B cell (primary cell): ENCODE results near the gene HERPUD1. TPM values are rescaled to one million over a fixed set of nuclear protein-coding genes. Genes with fewer than 3 reads are reported as not detected.

ENCODE experiments used
- ATAC-seq: fragments of 200-7000 bp; cut with Tn5 transposase; one replicate; pipeline ENCODE4 v1.10.0; 2021; ENCODE audit warnings: low read depth, mild to moderate bottlenecking, moderate number of reproducible peaks, moderate library complexity
- CTCF ChIA-PET: fragments of 350-600 bp; sonication (Branson Sonifier 250); formaldehyde crosslinking; loops from one replicate; lab custom pipeline; 2021; ENCODE audit warnings: antibody characterized with exemption, inconsistent platforms; lab: Charles Lee
- POLR2A ChIA-PET: fragments of 350-600 bp; sonication (Branson Sonifier 250); formaldehyde crosslinking; loops from one replicate; lab custom pipeline; 2021; ENCODE audit warnings: antibody characterized with exemption; lab: Charles Lee
- DNase-seq: peaks from one replicate; pipeline ENCODE4 v3.0.0; 2013
- H2AFZ ChIP-seq: 2 replicates; pipeline ENCODE4 v1.6.1; 2012; ENCODE audit warnings: mild to moderate bottlenecking, low read depth, low read length; ENCODE audit not compliant: insufficient read depth, poor library complexity, severe bottlenecking
- H3K27ac ChIP-seq, 2 donors: 1 replicate in 1 of 2; 2 replicates in 1 of 2; pipeline ENCODE4 v1.5.1; 2012 to 2013; ENCODE audit warnings: low read length in 2 of 2, mild to moderate bottlenecking in 2 of 2, moderate library complexity in 1 of 2
- H3K27me3 ChIP-seq, 4 experiments: fragments of 200-600 bp in 1 of 4; sonication (generic) in 1 of 4; replicated peaks in 1 of 4; 1 replicate in 2 of 4; 2 replicates in 2 of 4; pipeline versions ENCODE4 v1.6.1 to v1.7.0; 2013 to 2016; ENCODE audit warnings: low read length in 3 of 4, mild to moderate bottlenecking in 2 of 4, mixed read lengths in 1 of 4, moderate library complexity in 1 of 4; ENCODE audit not compliant: insufficient read depth in 4 of 4, control insufficient read depth in 3 of 4; ENCODE audit errors: control extremely low read depth in 1 of 4
- H3K36me3 ChIP-seq, 2 experiments: replicated peaks in 1 of 2; 1 replicate in 1 of 2; 2 replicates in 1 of 2; pipeline versions ENCODE4 v1.6.1 to v1.7.1; 2013; ENCODE audit warnings: low read length in 1 of 2; ENCODE audit not compliant: insufficient read depth in 2 of 2, control insufficient read depth in 1 of 2; ENCODE audit errors: control extremely low read depth in 1 of 2, extremely low read depth in 1 of 2
- H3K4me1 ChIP-seq, 2 donors: fragments of 200-600 bp in 1 of 2; sonication (generic) in 1 of 2; 1 replicate in 1 of 2; 2 replicates in 1 of 2; pipeline versions ENCODE4 v1.5.1 to v1.6.1; 2013 to 2017; ENCODE audit warnings: low read length in 2 of 2; ENCODE audit not compliant: control insufficient read depth in 2 of 2, insufficient read depth in 2 of 2
- H3K4me2 ChIP-seq: replicated peaks from 2 replicates; pipeline ENCODE3; 2012; ENCODE audit warnings: mild to moderate bottlenecking, low read depth, low read length; ENCODE audit not compliant: poor library complexity, severe bottlenecking
- H3K4me3 ChIP-seq, 5 experiments: fragments of 200-600 bp in 1 of 5; sonication (generic) in 1 of 5; 1 replicate in 3 of 5; 2 replicates in 2 of 5; pipeline versions ENCODE4 v1.5.1 to v1.7.0; 2011 to 2016; ENCODE audit warnings: low read length in 4 of 5, mild to moderate bottlenecking in 4 of 5, low read depth in 2 of 5, control low read depth in 1 of 5, moderate library complexity in 1 of 5; ENCODE audit not compliant: insufficient read depth in 1 of 5; ENCODE audit errors: control extremely low read depth in 1 of 5, extremely low read depth in 1 of 5
- H3K79me2 ChIP-seq: fragments of 200-600 bp; sonication (generic); one replicate; pipeline ENCODE4 v1.6.0; 2016; ENCODE audit warnings: low read length; ENCODE audit not compliant: control insufficient read depth, insufficient read depth
- H3K9ac ChIP-seq: fragments of 200-600 bp; sonication (generic); 2 replicates; pipeline ENCODE4 v1.6.1; 2017; ENCODE audit warnings: mild to moderate bottlenecking, low read length, moderate library complexity
- H3K9me3 ChIP-seq, 3 donors: one replicate each; pipeline versions ENCODE4 v1.6.1 to v1.7.1; 2013; ENCODE audit warnings: low read length in 2 of 3; ENCODE audit not compliant: control insufficient read depth in 2 of 3, insufficient read depth in 1 of 3; ENCODE audit errors: control extremely low read depth in 1 of 3
- H4K20me1 ChIP-seq: 2 replicates; pipeline ENCODE4 v1.6.0; 2012; ENCODE audit warnings: mild to moderate bottlenecking, low read length; ENCODE audit not compliant: insufficient read depth, control insufficient read depth, poor library complexity, severe bottlenecking
- H3K27ac Mint-ChIP-seq: one replicate; pipeline ENCODE4 v1.8.0; 2021; ENCODE audit warnings: mixed read lengths
- H3K27me3 Mint-ChIP-seq: one replicate; pipeline ENCODE4 v1.8.0; 2021; ENCODE audit warnings: mixed read lengths
- H3K4me1 Mint-ChIP-seq: one replicate; pipeline ENCODE4 v1.8.0; 2021; ENCODE audit warnings: mixed read lengths
- H3K4me3 Mint-ChIP-seq: one replicate; pipeline ENCODE4 v1.8.0; 2021; ENCODE audit warnings: mixed read lengths
- H3K9me3 Mint-ChIP-seq: one replicate; pipeline ENCODE4 v1.8.0; 2022; ENCODE audit warnings: mixed read lengths; ENCODE audit not compliant: insufficient read depth
- EZH2 ChIP-seq: IDR thresholded peaks from 2 replicates; pipeline ENCODE4 v1.6.1; 2012; ENCODE audit warnings: borderline replicate concordance, low read depth, mild to moderate bottlenecking, moderate library complexity, low read length; ENCODE audit not compliant: insufficient read depth, poor library complexity, severe bottlenecking
- WGBS: methylation state at CpG from one replicate; pipeline ENCODE4 v1.1.5; 2013; ENCODE audit warnings: missing lambda C conversion rate; ENCODE audit not compliant: insufficient coverage; 5-methylcytosine and 5-hydroxymethylcytosine counted together
- intact Hi-C: fragments of 100-400 bp; cut with micrococcal nuclease; formaldehyde crosslinking; loops from one replicate; pipeline ENCODE4 v1.10.0; 2022
- polyA plus RNA-seq: library from polyadenylated mRNA; depleted of rRNA; stranded (reverse); fragments of >200 nt; gene quantifications from 2 replicates; pipeline ENCODE4 v1.2.3, GENCODE V29; 2012
- total RNA-seq, 2 donors: library from RNA; stranded (reverse); fragments of 120-200 nt in 1 of 2; gene quantifications; 1 replicate in 1 of 2; 2 replicates in 1 of 2; pipeline versions ENCODE4 v1.2.3 to v1.2.4, GENCODE V29; 2013 to 2022
- TF ChIP-seq, protein P1 (sequence below): fragments of 200-600 bp; IDR thresholded peaks from one replicate; pipeline ENCODE4 v1.8.0; 2022; ENCODE audit warnings: antibody characterized with exemption, mild to moderate bottlenecking

The HERPUD1 gene
- total and polyA plus RNA-seq, 2 donors (not counting 1 experiment from before 2014, with no cell fraction given) = 273 to 1,041 TPM

DNA sequence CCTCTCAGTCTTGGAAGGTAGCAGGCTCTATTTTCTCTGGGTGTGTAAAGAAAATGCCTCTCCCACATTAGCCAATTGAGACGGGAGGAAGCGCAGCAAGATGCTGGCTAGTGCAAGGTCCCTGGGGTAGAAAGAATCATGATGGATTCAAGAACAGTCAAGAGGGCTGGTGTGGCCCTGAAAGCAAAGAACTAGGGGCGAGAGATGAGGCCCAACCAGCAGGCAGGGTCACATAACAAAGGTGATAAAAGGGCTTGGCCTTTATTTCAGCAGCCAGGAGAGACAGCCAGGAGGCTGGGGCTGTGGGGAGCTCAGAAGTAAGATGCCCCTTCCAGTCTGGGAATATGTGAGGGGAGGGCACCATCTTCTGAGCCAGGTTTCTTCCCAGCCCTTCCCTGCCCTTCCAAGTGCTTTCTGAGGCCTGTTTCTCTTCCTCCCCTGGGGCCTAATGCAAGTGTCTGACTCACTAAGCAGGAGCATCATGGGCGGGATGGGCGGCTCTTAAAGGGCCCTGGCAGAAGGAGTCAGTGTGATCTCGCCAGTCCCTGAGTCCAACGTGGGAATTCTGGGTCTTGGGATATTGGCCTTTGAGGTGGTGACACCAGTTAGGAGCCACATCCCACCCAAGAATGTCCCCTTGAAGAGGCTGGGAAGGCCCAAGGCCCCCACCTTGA, 53.5 kb downstream of the HERPUD1 start:
- peak overlapping the region; percentile 11 for H3K4me3 Mint-ChIP-seq
- 93% methylated on average over 5 of the region's 7 CpGs for WGBS
- CTCF ChIA-PET = interaction anchor here (0.9 to 10.3 kb wide), 4 partner anchors 14 to 119 kb away, joined by 3 to 124 read pairs (median 16); no protein-coding TSS in a partner anchor
- H2AFZ ChIP-seq = no peak overlapping the region
- H3K27ac ChIP-seq = peak overlapping the region; percentile 19 to 70
- TF ChIP-seq EZH2 = no peak
- TF ChIP-seq, protein P1, sequence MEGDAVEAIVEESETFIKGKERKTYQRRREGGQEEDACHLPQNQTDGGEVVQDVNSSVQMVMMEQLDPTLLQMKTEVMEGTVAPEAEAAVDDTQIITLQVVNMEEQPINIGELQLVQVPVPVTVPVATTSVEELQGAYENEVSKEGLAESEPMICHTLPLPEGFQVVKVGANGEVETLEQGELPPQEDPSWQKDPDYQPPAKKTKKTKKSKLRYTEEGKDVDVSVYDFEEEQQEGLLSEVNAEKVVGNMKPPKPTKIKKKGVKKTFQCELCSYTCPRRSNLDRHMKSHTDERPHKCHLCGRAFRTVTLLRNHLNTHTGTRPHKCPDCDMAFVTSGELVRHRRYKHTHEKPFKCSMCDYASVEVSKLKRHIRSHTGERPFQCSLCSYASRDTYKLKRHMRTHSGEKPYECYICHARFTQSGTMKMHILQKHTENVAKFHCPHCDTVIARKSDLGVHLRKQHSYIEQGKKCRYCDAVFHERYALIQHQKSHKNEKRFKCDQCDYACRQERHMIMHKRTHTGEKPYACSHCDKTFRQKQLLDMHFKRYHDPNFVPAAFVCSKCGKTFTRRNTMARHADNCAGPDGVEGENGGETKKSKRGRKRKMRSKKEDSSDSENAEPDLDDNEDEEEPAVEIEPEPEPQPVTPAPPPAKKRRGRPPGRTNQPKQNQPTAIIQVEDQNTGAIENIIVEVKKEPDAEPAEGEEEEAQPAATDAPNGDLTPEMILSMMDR = no peak
- H3K9me3 Mint-ChIP-seq = no peaks in the 10 kb centered on the region
- H4K20me1 ChIP-seq = no peaks in the 10 kb centered on the region
- H3K27me3 Mint-ChIP-seq = no peaks in the 10 kb centered on the region
- no peak overlapping the region for H3K9ac ChIP-seq
- peak overlapping the region; percentile 26 for H3K4me2 ChIP-seq
- no peak overlapping the region for H3K4me3 ChIP-seq
- H3K4me1 Mint-ChIP-seq = peaks cover 89% of the 10 kb centered on the region
- no peaks in the 10 kb centered on the region for H3K36me3 ChIP-seq
- POLR2A ChIA-PET = interaction anchor here (0.5 kb wide), 1 partner anchor 108 kb away, joined by 3 read pairs; no protein-coding TSS in a partner anchor
- no peaks in the 10 kb centered on the region for H3K27me3 ChIP-seq
- H3K4me1 ChIP-seq = peaks cover 63 to 86% of the 10 kb centered on the region in 2 donors
- intact Hi-C loops = no loop called here
- H3K27ac Mint-ChIP-seq = peak overlapping the region; percentile 92
- H3K79me2 ChIP-seq = peaks cover 24% of the 10 kb centered on the region
- ATAC-seq = no peak
- no peak for DNase-seq
- no peaks in the 10 kb centered on the region for H3K9me3 ChIP-seq

DNA sequence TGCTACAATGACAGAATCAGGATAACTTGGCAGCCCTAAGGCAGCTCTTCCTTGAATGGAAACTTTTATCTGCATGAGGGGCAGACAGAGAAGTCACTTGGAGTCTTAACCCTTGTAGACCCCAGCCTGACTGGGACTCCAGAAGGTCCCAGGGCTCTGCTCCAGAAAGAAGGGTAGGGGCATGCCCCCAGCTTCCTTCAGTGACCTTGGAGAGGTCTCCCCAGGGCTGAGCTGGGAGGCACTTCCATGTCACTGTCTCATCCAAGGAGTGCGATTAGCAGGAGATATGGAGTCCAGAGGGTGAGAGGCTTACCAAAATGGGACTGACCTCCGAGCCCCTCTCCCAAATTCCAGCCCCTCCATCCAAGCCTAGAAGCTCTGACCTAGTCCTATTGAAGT, 54.0 kb downstream of the HERPUD1 start:
- Histone ChIP-seq H4K20me1 (no peaks in the 10 kb centered on the region), H3K4me1 (peaks cover 66 to 86% of the 10 kb centered on the region in 2 donors), H3K36me3 (peaks cover 0 to 2% of the 10 kb centered on the region in 2 experiments), H3K27me3 (no peaks in the 10 kb centered on the region), H3K9ac (no peak overlapping the region), H3K9me3 (no peaks in the 10 kb centered on the region), H3K27ac (peak overlapping the region; percentile 19 to 70), H2AFZ (no peak overlapping the region), H3K79me2 (peaks cover 30% of the 10 kb centered on the region), H3K4me2 (peak overlapping the region; percentile 26), H3K4me3 (no peak overlapping the region)
- CTCF ChIA-PET = interaction anchor here (0.9 to 10.3 kb wide), 3 partner anchors 15 to 59 kb away, joined by 3 to 124 read pairs (median 27); no protein-coding TSS in a partner anchor
- Mint-ChIP-seq H3K27ac (peak overlapping the region; percentile 92), H3K27me3 (no peaks in the 10 kb centered on the region), H3K4me3 (peak overlapping the region; percentile 11), H3K4me1 (peaks cover 90% of the 10 kb centered on the region), H3K9me3 (no peaks in the 10 kb centered on the region)
- no CpG with 5 or more reads among the region's 2 CpGs for WGBS
- no peak for ATAC-seq
- POLR2A ChIA-PET = interaction anchor here (0.5 kb wide), 1 partner anchor 108 kb away, joined by 3 read pairs; no protein-coding TSS in a partner anchor
- no peak for TF ChIP-seq EZH2
- TF ChIP-seq, protein P1 = no peak
- DNase-seq = no peak
- intact Hi-C loops = no loop called here
